Measurements from ENCODE around the gene PPP2R5C.

PPP2R5C gene

DNA sequence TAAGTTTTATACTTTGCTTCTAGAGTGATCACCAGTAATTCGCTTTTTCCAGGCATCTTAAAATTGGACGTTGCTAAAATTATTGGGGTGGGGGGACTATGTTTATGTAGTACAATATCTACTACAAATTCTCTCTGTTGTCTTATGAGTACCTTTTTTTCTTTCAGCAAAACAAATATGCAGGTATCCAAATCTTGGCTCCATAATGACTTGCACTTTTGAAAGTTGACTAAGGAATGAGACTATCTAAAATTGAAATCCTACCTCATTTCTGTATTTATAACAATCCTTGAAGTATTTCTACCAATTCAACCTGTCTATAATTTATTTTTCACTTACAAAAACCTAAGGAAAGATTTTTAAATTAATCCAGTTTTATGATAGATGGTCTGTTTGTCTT is 205.2 kb downstream of the PPP2R5C start:
- DNase-seq (ENCODE audit: low spot score): no peak

DNA sequence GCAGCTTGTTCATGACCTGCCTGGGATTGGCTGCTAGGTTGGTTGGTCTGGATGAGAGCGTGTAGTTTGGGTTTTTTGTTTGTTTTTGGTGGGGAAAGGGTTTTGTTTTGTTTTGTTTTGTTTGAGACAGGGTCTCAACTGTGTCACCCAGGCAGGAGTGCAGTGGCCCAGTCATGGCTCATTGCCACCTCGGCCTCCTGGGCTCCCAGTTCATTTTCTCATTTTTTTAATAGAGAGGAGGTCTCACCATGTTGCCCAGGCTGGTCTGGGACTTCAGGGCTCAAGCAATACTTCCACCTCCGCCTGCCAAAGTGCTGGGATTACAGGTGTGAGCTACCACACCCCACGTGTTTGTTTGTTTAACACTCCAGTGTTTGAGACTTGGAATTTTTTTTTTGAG is 206.7 kb downstream of the PPP2R5C start:
- DNase-seq (ENCODE audit: low spot score): no peak

DNA sequence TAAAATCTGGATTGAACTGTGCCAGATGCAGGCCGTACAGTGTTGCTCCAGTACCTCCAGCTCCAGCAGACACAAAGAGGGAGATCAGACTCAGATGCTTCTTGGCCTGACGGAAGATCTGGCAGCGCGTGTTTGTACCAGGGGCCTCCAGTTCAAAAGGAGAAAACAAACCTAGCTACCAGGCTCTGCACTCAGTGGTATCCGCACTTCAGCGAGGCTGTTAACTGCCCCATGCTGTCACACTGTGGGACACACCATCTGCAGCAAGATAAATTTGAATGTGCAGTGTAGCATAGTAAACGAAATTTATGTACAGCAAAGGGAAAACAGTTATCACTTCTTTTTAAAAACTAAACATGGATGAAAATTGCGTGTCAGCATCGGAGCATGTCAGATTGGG is 208.0 kb downstream of the PPP2R5C start:
- no peak for DNase-seq (ENCODE audit: low spot score)

DNA sequence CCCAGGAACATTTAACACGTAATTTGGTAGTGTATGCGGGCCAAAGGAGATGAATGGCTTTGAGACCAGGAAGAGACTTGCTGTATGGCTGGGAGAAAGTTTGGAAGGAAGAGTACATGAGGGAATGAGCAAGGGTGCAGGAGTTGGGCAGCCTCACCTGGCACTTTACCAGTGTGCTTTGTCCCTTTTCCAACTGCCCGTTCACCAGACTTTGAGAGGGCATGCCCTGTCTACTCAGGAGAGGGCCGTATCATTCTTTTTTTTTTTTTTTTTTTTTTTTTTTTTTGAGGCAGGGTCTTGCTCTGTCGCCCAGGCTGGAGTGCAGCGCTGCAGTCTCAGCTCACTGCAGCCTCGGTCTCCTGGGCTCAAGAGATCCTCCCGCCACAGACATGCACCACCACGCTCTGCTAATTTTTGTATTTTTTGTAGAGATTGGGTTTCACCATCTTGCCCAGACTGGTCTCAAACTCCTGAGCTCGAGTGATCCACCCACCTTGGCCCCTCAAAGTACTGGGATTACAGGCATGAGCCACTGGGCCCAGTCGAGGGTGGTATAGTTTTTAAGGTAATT is 209.4 kb downstream of the PPP2R5C start:
- DNase-seq (ENCODE audit: low spot score): no peak

DNA sequence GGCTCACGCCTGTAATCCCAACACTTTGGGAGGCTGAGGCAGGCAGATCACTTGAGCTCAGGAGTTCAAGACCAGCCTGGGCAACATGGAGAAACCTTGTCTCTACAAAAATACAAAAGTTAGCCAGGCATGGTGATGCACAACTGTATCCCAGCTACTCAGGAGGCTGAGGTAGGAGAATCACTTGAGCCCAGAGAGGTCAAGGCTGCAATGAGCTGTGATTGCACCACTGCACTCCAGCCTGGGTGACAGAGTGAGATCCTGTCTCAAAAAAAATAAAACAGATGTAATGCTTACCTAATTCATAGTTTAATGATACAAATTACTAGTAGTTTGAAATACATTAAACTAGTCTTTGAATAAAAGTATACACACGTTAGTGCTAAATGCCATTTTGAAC is 209.9 kb downstream of the PPP2R5C start:
- DNase-seq (ENCODE audit: low spot score): peak; percentile 18

DNA sequence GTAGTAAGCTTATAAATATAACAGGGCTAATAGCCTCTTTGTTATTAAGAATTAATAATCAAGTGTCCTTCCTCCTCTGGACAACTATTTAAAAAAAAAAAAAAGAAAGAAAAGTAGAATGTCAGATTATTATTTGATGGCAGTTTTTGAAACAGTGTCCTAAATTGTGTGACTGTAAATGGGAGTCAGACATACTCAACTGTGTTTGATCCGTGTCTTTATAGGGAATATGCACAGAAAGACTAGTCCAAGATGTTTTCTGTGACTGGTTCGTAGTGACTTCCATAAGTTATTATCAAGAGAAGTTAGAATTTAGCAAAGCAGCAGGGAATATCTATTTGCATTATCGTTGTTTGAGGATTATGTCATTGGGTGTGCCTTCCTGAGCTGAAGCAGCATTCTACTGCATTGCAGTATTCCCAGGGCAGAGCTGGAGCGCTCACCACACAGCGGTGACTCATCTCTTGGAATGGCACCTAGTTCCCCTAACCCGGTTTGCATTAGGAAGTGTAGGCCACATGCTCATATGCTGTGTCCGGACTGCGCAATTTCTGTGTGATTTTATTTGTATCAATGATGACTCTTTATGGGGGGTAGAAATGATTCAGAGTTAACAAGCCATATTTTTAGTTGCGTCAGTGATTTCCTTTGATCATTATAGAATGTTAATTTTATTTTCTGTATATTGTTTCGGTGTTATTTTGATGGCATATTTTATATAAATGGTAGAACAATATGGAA is 210.8 kb downstream of the PPP2R5C start:
- peak; percentile 98 for DNase-seq (ENCODE audit: low spot score)

DNA sequence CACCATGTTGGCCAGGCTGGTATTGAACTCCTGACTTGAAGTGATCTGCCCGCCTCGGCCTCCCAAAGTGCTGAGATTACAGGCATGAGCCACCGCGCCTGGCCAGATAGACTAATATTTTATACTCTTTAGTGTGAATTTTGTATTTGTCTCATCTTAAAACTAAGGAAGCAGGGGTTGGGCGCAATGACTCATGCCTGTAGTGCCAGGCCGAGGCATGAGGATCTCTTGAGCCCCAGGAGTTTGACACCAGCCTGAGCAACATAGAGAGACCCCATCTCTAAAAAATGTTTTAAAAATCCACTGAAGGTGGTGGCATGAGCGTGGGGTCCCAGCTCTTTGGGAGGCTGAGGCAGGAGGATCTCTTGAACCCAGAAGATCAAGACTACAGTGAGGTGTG is 211.8 kb downstream of the PPP2R5C start:
- DNase-seq (ENCODE audit: low spot score): no peak

DNA sequence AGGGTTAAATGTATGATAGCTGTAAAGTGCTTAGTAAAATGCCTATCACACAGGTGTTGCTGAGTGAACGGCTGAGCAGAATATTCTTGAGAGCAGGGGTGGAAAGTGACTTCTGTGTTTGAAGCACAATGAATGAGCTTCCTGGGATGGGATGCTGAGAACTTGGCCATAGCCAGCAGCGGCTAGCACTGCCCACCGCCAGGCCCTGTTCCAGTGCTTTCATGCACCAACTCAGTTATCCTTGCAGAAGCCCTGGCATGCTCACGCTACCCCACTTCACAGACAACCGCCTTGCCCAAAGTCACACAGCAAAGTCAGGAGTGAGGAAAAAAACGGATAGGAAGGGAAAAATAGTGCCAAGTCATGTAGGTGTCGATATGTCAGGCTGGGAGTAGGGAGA is 213.7 kb downstream of the PPP2R5C start:
- DNase-seq (ENCODE audit: low spot score): no peak

Measured in kidney tubule cell (primary cell).